Activated CD4-positive, alpha-beta T cell treated with anti-CD3 and anti-CD28 coated beads for 24 hours (primary cell): ENCODE data around the gene DRC7.
"Not testable (repeated sequence)": the region's sequence is repeated elsewhere in the genome, so short reads cannot be mapped to it uniquely, and the experiment has no call there.

Source experiments
- DNase-seq, 2 donors: peaks; one replicate each; pipeline ENCODE4 v3.0.0-alpha.2; 2020; ENCODE audit warnings: low read depth in 2 of 2

DRC7 gene

GRCh38 chr16:57658878-57659674 is 35.5 kb upstream of the DRC7 start:
- DNase-seq, result no peak

- DNase-seq, result no peak
Observed at GRCh38 chr16:57660715-57661463, 33.7 kb upstream of the DRC7 start.

GRCh38 chr16:57661510-57661909 is 33.1 kb upstream of the DRC7 start:
- no peak for DNase-seq

GRCh38 chr16:57661936-57662906 is 32.4 kb upstream of the DRC7 start:
- no peak for DNase-seq

GRCh38 chr16:57663436-57663835 is 31.2 kb upstream of the DRC7 start:
- DNase-seq, result no peak

DNA sequence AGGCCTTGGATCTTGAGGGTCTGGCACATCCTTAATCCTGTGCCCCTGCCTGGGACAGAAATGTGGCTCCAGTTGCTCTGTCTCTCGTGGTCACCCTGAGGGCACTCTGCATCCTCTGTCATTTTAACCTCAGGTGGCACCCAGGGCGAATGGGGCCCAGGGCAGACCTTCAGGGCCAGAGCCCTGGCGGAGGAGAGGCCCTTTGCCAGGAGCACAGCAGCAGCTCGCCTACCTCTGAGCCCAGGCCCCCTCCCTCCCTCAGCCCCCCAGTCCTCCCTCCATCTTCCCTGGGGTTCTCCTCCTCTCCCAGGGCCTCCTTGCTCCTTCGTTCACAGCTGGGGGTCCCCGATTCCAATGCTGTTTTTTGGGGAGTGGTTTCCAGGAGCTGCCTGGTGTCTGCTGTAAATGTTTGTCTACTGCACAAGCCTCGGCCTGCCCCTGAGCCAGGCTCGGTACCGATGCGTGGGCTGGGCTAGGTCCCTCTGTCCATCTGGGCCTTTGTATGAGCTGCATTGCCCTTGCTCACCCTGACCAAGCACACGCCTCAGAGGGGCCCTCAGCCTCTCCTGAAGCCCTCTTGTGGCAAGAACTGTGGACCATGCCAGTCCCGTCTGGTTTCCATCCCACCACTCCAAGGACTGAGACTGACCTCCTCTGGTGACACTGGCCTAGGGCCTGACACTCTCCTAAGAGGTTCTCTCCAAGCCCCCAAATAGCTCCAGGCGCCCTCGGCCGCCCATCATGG is 30.5 kb upstream of the DRC7 start:
- no peak for DNase-seq

GRCh38 chr16:57664662-57665025 is 30.0 kb upstream of the DRC7 start:
- DNase-seq, result no peak

- no peak for DNase-seq
Observed at GRCh38 chr16:57665541-57665940, 29.1 kb upstream of the DRC7 start.

GRCh38 chr16:57666353-57667047 is 28.1 kb upstream of the DRC7 start:
- DNase-seq, result no peak

- DNase-seq, result no peak
Observed at GRCh38 chr16:57667048-57667525, 27.5 kb upstream of the DRC7 start.

DNA sequence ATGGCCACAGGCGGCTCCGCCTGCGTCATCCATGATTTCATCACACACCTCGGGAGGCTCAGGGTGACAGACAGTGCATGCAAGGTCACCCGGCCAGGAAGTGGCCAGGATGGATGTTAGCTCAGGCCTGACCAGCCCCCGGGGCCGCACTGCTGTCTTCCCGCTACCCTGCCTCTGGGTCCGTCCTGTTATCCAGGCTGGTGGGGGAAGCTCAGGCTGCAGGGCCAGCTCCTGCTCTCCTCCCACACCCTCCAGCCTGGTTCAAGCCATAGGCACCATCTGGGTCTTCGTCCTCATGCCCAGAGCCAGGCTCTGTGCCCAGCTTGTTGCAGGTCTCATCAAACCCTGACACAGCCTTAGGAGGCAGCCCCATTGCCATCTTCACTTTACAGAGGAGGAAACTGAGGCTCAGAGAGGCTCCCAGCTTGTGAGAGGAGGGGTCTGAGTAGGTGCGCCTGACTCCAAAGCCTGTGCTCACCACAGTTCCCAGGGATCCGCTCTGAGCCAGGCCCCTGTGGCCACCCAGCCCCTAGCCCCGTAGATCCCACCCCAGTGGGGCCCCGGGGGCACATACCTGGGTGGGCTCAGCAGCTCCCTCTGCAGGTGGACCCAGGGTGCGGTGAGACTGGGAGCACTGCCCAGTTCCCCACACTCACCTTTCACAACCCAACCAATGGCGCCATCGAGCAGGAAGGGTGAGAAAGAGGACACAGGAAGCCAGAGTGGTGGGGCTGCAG is 26.9 kb upstream of the DRC7 start:
- no peak for DNase-seq

- no peak for DNase-seq
Observed at GRCh38 chr16:57668263-57668571, 26.4 kb upstream of the DRC7 start, which contains the start of gene ADGRG3. Gene ADGRG3, plus strand, starts transcription at chr16:57668306. Its CDS starts 42 bp downstream, at chr16:57668348.

DNA sequence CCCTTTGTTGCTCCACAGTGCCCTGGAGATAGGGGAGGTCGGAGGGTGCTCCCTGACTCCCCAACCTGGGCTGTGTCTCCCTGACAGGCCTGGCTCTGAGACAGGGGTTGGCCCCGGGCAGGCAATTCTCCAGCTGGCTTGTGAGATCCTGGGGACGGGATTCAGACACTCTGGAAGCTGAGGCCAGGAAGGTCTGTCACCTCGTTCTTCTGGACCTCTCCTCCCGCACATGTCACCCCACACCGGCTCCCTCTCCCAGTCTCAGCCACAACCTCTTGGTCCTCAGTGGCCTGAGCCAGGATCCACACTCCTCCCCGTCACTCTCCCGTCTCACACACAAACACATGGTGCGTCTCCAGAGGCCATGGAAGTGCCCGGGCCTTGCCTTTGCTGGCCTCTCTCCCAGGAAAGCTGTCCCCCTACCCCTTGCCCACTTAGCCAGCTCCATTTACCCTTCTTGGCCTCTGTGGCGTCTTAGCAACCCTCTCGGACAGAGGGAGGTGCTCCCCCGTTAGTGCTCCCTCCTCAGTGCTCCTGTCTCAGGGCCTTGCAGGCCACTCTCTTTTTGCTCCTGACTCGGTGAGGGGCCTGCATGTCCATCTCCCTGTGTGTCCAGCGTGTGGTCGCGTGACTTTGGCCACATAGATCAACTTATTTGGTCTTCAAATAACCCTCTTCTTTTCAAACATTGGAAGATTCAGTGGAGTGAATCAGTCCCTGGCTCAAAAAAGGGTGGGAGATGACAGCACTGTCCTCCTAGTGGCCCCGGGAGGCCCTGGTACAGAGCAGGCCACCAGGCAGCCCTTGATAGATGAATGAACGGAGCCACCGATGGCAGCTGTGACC is 25.8 kb upstream of the DRC7 start:
- no peak for DNase-seq

DNA sequence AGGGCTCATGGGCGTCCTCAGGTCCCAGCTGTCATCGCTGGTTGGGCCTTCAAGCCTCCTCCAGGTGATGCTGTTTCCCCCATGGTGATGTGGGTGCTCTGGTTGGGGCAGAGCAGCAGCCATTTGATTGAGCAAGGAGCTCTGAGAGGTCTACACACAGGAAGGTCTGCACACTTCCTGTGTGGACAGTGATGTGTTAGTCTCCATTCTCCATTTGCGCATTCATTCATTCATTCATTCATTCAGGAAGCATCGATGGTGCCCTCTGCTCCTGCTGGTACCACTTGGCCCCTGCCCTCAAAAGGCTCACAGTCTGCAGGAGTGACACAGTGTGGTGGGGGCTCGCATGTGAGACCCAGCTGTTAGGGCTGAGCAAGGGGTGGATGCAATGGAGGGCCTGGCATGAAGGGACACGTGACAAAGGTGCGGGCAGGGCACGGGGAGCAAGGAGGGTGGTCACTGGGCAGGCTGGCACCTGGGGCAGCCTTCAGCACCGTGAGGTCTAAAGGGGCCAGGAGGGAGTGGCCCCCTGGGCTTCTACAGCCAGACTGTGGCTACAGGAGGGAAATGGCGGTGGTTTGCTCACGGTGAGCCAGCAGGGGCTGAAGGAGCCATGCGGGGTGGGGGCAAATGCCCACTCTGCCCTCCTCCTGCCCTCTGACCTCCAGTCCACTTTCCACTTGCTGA is 25.0 kb upstream of the DRC7 start:
- DNase-seq, result no peak

DNA sequence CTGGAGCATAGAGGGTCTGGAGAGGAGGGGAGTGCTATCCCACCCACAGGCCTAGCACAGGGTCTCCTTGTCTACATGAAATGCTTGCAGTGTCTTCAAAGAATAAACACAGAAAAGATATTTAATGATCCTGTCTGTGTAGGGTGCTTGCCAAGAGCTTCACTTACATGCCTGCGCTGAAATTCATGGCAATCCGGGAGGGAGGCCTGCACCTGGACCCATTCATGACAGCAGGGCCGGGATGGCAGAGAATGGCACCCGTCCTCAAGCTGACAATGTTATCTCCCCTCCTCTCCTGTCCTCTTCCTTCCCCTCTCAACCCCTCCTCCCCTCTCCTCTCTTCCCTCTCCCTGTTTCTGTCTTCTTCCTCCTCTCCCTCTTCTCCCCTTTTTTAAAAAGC is 24.4 kb upstream of the DRC7 start:
- no peak for DNase-seq

GRCh38 chr16:57671451-57671850 is 23.2 kb upstream of the DRC7 start:
- not testable (repeated sequence) for DNase-seq

- no peak for DNase-seq
Observed at GRCh38 chr16:57672416-57672815, 22.2 kb upstream of the DRC7 start.

GRCh38 chr16:57672824-57673223 is 21.8 kb upstream of the DRC7 start:
- no peak for DNase-seq
